ENCODE data around the gene SPDYE17. TPM values are rescaled to one million over a fixed set of nuclear protein-coding genes. Genes with fewer than 3 reads are reported as not detected.
"Not testable (repeated sequence)": the region's sequence is repeated elsewhere in the genome, so short reads cannot be mapped to it uniquely, and the experiment has no call there.

Gene SPDYE17
- total and polyA plus RNA-seq, 2 of the 8 experiments (the other 6 are each of a cell fraction or from before 2014, with no cell fraction given) = not detected

DNA sequence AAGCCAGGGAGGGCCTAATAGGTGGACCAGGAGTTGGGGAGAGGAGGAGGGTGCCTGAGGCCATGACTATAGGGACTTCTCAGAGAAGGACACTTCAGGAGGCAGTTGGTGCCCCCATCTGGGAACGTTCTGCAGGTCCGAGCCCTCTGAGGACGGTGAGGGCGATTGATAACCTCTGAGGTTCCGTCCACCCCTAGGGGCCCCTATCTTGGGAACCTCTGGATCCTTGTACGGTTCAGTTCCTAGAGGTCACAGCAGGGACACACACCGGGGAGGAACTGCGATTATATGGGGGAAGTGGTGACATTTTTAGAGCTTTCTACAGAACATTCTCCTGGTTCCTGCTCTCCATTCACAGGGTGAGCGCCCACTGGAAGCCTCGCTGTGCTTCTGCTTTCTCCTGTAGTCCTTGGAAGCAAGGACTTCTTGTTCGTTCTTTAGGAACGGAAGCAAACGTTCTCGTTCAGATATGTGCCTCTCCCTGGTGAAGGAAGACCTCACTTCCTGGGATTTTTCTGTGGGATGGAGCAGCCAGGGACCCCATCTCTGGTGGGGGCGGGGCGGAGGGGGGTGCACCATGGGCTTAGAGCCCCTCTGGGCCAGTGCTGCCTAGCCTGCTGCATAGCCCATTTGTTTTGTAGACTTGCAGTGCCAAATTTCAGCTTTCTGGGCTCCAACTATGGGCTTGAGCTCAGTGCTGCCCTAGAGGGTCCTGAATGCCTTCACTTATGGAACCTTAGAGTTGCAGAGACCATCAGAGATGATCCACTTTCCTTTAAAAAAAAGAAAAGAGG lies 46.0 kb downstream of the SPDYE17 start:
- H2AFZ ChIP-seq (ENCODE audit: low read length); H3K23ac ChIP-seq (ENCODE audit: insufficient read length); H3K23me2 ChIP-seq (ENCODE audit: low read depth, low read length); H3K18ac ChIP-seq (ENCODE audit: extremely low read depth, low read length); CTCF ChIA-PET (ENCODE audit: partially characterized antibody); H2BK120ac ChIP-seq (replicated peaks; ENCODE audit: low read depth, low read length); H2BK15ac ChIP-seq (ENCODE audit: low read length); H3K4me3 ChIP-seq (ENCODE audit: extremely low read depth in 1 of 4, insufficient read depth in 2 of 4, low read depth in 3 of 4, low read length in 4 of 4); H4K20me1 ChIP-seq (replicated peaks in 1 of 2; ENCODE audit: control insufficient read depth in 1 of 2, insufficient read depth in 2 of 2, low read length in 2 of 2); H3K14ac ChIP-seq (ENCODE audit: insufficient read length); H3K9ac ChIP-seq (replicated peaks in 1 of 4; ENCODE audit: extremely low read depth in 1 of 4, low read depth in 3 of 4, low read length in 3 of 4); H2BK12ac ChIP-seq (ENCODE audit: low read depth, low read length); FAIRE-seq; POLR2A ChIA-PET (ENCODE audit: partially characterized antibody); H4K8ac ChIP-seq (ENCODE audit: extremely low read depth, insufficient read depth, low read length); H3K27me3 ChIP-seq (replicated peaks in 1 of 4; ENCODE audit: control insufficient read depth in 3 of 4, extremely low read depth in 1 of 4, insufficient read depth in 3 of 4, low read length in 3 of 4); DNase-seq (ENCODE audit: low read depth in 1 of 2, low spot score in 2 of 2); H4K5ac ChIP-seq (ENCODE audit: insufficient read length, low read depth, low read length); H3K79me1 ChIP-seq (ENCODE audit: low read depth, low read length); H3K4me1 ChIP-seq (replicated peaks in 1 of 4; ENCODE audit: control insufficient read depth in 3 of 4, insufficient read depth in 4 of 4, low read length in 3 of 4); H3K4ac ChIP-seq (replicated peaks; ENCODE audit: insufficient read length, low read depth, low read length); H3K27ac ChIP-seq (ENCODE audit: low read depth, low read length); H4K91ac ChIP-seq (replicated peaks; ENCODE audit: insufficient read length, low read length); H3K56ac ChIP-seq (replicated peaks; ENCODE audit: insufficient read length, low read depth, low read length); H3K79me2 ChIP-seq (ENCODE audit: control insufficient read depth in 1 of 2, insufficient read depth in 2 of 2, low read length in 2 of 2); H2AK5ac ChIP-seq (ENCODE audit: low read depth, low read length); H2BK5ac ChIP-seq (ENCODE audit: low read depth, low read length); H2BK20ac ChIP-seq (ENCODE audit: low read length); H3K9me3 ChIP-seq (ENCODE audit: insufficient read depth in 2 of 2, low read depth in 1 of 2, low read length in 1 of 2); H3K4me2 ChIP-seq (ENCODE audit: insufficient read depth in 1 of 2, low read depth in 2 of 2, low read length in 2 of 2); H3K36me3 ChIP-seq (ENCODE audit: control insufficient read depth in 2 of 4, insufficient read depth in 4 of 4, low read length in 3 of 4): not testable (repeated sequence)
- WGBS, 2 experiments (ENCODE audit: extremely low coverage in 1 of 2, insufficient coverage in 1 of 2, insufficient read length in 1 of 2, insufficient replicate concordance in 2 of 2, low coverage in 1 of 2, low lambda C conversion rate in 2 of 2, missing lambda C conversion rate in 1 of 2) = 86% methylated on average over 12 of the region's 16 CpGs; no CpG with 5 or more reads in 1 of the 2 experiments

GRCh38 chr7:76984784-76985136 lies 47.4 kb downstream of the SPDYE17 start:
- H3K9me3 ChIP-seq (ENCODE audit: insufficient read depth in 2 of 2, low read depth in 1 of 2, low read length in 1 of 2); H2BK15ac ChIP-seq (ENCODE audit: low read length); FAIRE-seq; H3K4me1 ChIP-seq (replicated peaks in 1 of 4; ENCODE audit: control insufficient read depth in 3 of 4, insufficient read depth in 4 of 4, low read length in 3 of 4); H3K27ac ChIP-seq (ENCODE audit: low read depth, low read length); H3K23me2 ChIP-seq (ENCODE audit: low read depth, low read length); H3K18ac ChIP-seq (ENCODE audit: extremely low read depth, low read length); H2BK5ac ChIP-seq (ENCODE audit: low read depth, low read length); H2BK20ac ChIP-seq (ENCODE audit: low read length); H2BK120ac ChIP-seq (replicated peaks; ENCODE audit: low read depth, low read length); H3K23ac ChIP-seq (ENCODE audit: insufficient read length); CTCF ChIA-PET (ENCODE audit: partially characterized antibody); H4K5ac ChIP-seq (ENCODE audit: insufficient read length, low read depth, low read length); H3K14ac ChIP-seq (ENCODE audit: insufficient read length); H3K79me1 ChIP-seq (ENCODE audit: low read depth, low read length); H2BK12ac ChIP-seq (ENCODE audit: low read depth, low read length); H4K20me1 ChIP-seq (replicated peaks in 1 of 2; ENCODE audit: control insufficient read depth in 1 of 2, insufficient read depth in 2 of 2, low read length in 2 of 2); H3K56ac ChIP-seq (replicated peaks; ENCODE audit: insufficient read length, low read depth, low read length); H2AFZ ChIP-seq (ENCODE audit: low read length); H4K91ac ChIP-seq (replicated peaks; ENCODE audit: insufficient read length, low read length); POLR2A ChIA-PET (ENCODE audit: partially characterized antibody); H2AK5ac ChIP-seq (ENCODE audit: low read depth, low read length); DNase-seq (ENCODE audit: low read depth in 1 of 2, low spot score in 2 of 2); H4K8ac ChIP-seq (ENCODE audit: extremely low read depth, insufficient read depth, low read length); H3K79me2 ChIP-seq (ENCODE audit: control insufficient read depth in 1 of 2, insufficient read depth in 2 of 2, low read length in 2 of 2); H3K27me3 ChIP-seq (replicated peaks in 1 of 4; ENCODE audit: control insufficient read depth in 3 of 4, extremely low read depth in 1 of 4, insufficient read depth in 3 of 4, low read length in 3 of 4); H3K4me3 ChIP-seq (ENCODE audit: extremely low read depth in 1 of 4, insufficient read depth in 2 of 4, low read depth in 3 of 4, low read length in 4 of 4); H3K9ac ChIP-seq (replicated peaks in 1 of 4; ENCODE audit: extremely low read depth in 1 of 4, low read depth in 3 of 4, low read length in 3 of 4); H3K4ac ChIP-seq (replicated peaks; ENCODE audit: insufficient read length, low read depth, low read length); H3K36me3 ChIP-seq (ENCODE audit: control insufficient read depth in 2 of 4, insufficient read depth in 4 of 4, low read length in 3 of 4); H3K4me2 ChIP-seq (ENCODE audit: insufficient read depth in 1 of 2, low read depth in 2 of 2, low read length in 2 of 2): not testable (repeated sequence)
- WGBS, 2 experiments (ENCODE audit: extremely low coverage in 1 of 2, insufficient coverage in 1 of 2, insufficient read length in 1 of 2, insufficient replicate concordance in 2 of 2, low coverage in 1 of 2, low lambda C conversion rate in 2 of 2, missing lambda C conversion rate in 1 of 2) = no CpG with 5 or more reads among the region's 5 CpGs

All from H1 (cell line).